T-helper 1 cell (primary cell): ENCODE results near the gene CCDC110.

Experiments used
- DNase-seq, 5 donors: peaks; one replicate each; pipeline ENCODE4 v3.0.0-alpha.2; 2012 to 2020

CCDC110 gene

GRCh38 chr4:185470501-185471195 lies 885 bp downstream of the CCDC110 start:
- peak in 4 of 5 donors; percentile 22 to 46 (median 34) for DNase-seq

- DNase-seq, result peak in 1 of 5 donors; percentile 3
These were observed 1.9 kb downstream of the CCDC110 start for GRCh38 chr4:185469580-185470154.

- DNase-seq, result no peak
These were observed 2.5 kb downstream of the CCDC110 start for GRCh38 chr4:185468999-185469398.

GRCh38 chr4:185467991-185468390 lies 3.5 kb downstream of the CCDC110 start:
- DNase-seq, result no peak

- no peak for DNase-seq
These were observed 4.4 kb downstream of the CCDC110 start for GRCh38 chr4:185467101-185467500.

GRCh38 chr4:185465707-185466106 lies 5.8 kb downstream of the CCDC110 start:
- no peak for DNase-seq

GRCh38 chr4:185464887-185465286 lies 6.6 kb downstream of the CCDC110 start:
- no peak for DNase-seq

GRCh38 chr4:185464183-185464582 lies 7.3 kb downstream of the CCDC110 start:
- DNase-seq, result no peak

GRCh38 chr4:185463541-185463940 lies 8.0 kb downstream of the CCDC110 start:
- no peak for DNase-seq

- no peak for DNase-seq
These were observed 10.0 kb downstream of the CCDC110 start for GRCh38 chr4:185461565-185461964.

GRCh38 chr4:185457136-185457535 lies 14.4 kb downstream of the CCDC110 start:
- DNase-seq, result no peak

GRCh38 chr4:185456131-185456530 lies 15.4 kb downstream of the CCDC110 start:
- DNase-seq, result no peak

- DNase-seq, result no peak
These were observed 26.3 kb downstream of the CCDC110 start for GRCh38 chr4:185445209-185445608.

GRCh38 chr4:185441479-185441878 lies 30.1 kb downstream of the CCDC110 start:
- DNase-seq, result no peak

- DNase-seq, result peak in 1 of 5 donors; percentile 11
These were observed 33.7 kb downstream of the CCDC110 start for GRCh38 chr4:185437809-185438208.

- DNase-seq, result no peak
These were observed 36.1 kb downstream of the CCDC110 start for GRCh38 chr4:185435466-185435865.

- DNase-seq, result no peak
These were observed 41.9 kb downstream of the CCDC110 start for GRCh38 chr4:185429660-185430059.

- DNase-seq, result no peak
These were observed 44.4 kb downstream of the CCDC110 start for GRCh38 chr4:185426960-185427688.

GRCh38 chr4:185425647-185426352 lies 45.7 kb downstream of the CCDC110 start, which contains the start of gene UFSP2:
Gene UFSP2 (minus strand): TSS chr4:185425964. CDS start chr4:185425868, 96 bp downstream.
- DNase-seq, result peak; percentile 75 to 90 (median 86)

GRCh38 chr4:185424905-185425646 lies 46.5 kb downstream of the CCDC110 start:
- peak in 1 of 5 donors; percentile 7 for DNase-seq

GRCh38 chr4:185421366-185422124 lies 50.0 kb downstream of the CCDC110 start:
- no peak for DNase-seq

- DNase-seq, result no peak
These were observed 54.6 kb downstream of the CCDC110 start for GRCh38 chr4:185416955-185417354.
